CD4-positive, alpha-beta T cell treated with Interleukin-15 for 1 hour (primary cell): ENCODE results near the gene LHPP.

ENCODE experiments used
- DNase-seq: peaks from one replicate; pipeline ENCODE4 v3.0.0-alpha.2; 2020

Gene LHPP

GRCh38 chr10:124522933-124523871, 61.6 kb downstream of the LHPP start:
- DNase-seq = no peak

GRCh38 chr10:124523901-124524300, 62.3 kb downstream of the LHPP start:
- no peak for DNase-seq

- DNase-seq = no peak
Observed at GRCh38 chr10:124524991-124525653, 63.5 kb downstream of the LHPP start.

- DNase-seq = no peak
Observed at GRCh38 chr10:124525751-124526600, 64.4 kb downstream of the LHPP start.

- DNase-seq = no peak
Observed at GRCh38 chr10:124526621-124527267, 65.1 kb downstream of the LHPP start.

- no peak for DNase-seq
Observed at GRCh38 chr10:124527874-124528395, 66.3 kb downstream of the LHPP start.

- DNase-seq = no peak
Observed at GRCh38 chr10:124529661-124530214, 68.1 kb downstream of the LHPP start.

GRCh38 chr10:124530215-124530665, 68.6 kb downstream of the LHPP start:
- peak; percentile 85 for DNase-seq

- DNase-seq = no peak
Observed at GRCh38 chr10:124530816-124531215, 69.2 kb downstream of the LHPP start.

GRCh38 chr10:124532106-124532641, 70.6 kb downstream of the LHPP start:
- no peak for DNase-seq

GRCh38 chr10:124532788-124533187, 71.2 kb downstream of the LHPP start:
- DNase-seq = no peak

- no peak for DNase-seq
Observed at GRCh38 chr10:124533266-124533665, 71.6 kb downstream of the LHPP start.

GRCh38 chr10:124534231-124534798, 72.7 kb downstream of the LHPP start:
- DNase-seq = peak; percentile 41

GRCh38 chr10:124534826-124535601, 73.4 kb downstream of the LHPP start:
- no peak for DNase-seq

GRCh38 chr10:124535731-124536495, 74.3 kb downstream of the LHPP start:
- DNase-seq = no peak

GRCh38 chr10:124536496-124537050, 75.0 kb downstream of the LHPP start:
- no peak for DNase-seq

GRCh38 chr10:124537166-124537725, 75.6 kb downstream of the LHPP start:
- DNase-seq = no peak

- no peak for DNase-seq
Observed at GRCh38 chr10:124537891-124538290, 76.3 kb downstream of the LHPP start.

GRCh38 chr10:124538706-124539105, 77.1 kb downstream of the LHPP start:
- DNase-seq = no peak
